ENCODE data around the gene PIEZO2. TPM values are rescaled to one million over a fixed set of nuclear protein-coding genes. Genes with fewer than 3 reads are reported as not detected.
"Not testable (repeated sequence)": the region's sequence is repeated elsewhere in the genome, so short reads cannot be mapped to it uniquely, and the experiment has no call there.

Gene PIEZO2
- total RNA-seq, 1 donor from 2014 or later: 0.11 TPM

GRCh38 chr18:10671441-10671840 lies 477.9 kb downstream of the PIEZO2 start:
- intact Hi-C loops (cut with DNase I): no loop called here
- ATAC-seq (no peak), DNase-seq (ENCODE audit: missing footprints) (no peak)

DNA sequence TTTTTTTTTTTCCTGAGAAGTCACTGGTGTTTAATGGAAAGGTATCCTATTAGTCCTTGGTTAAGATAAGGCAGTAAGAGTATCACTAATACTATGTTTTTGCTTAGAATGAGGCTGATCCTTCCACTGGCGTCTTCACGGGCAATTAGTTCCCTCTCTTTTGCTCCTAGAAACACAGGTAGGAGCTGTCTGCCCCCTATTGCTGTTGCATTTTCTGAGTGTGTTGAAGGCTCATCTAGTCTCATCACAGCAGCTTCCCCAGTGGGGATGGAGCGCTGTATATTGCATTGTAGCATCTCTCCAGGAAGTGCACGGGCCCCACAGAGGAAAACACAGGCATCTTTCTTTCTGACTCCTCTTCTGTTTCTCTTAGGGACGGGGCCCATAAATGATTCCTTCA lies 478.5 kb downstream of the PIEZO2 start:
- intact Hi-C loops (cut with DNase I): no loop called here
- no peak for ATAC-seq
- no peak for DNase-seq (ENCODE audit: missing footprints)

DNA sequence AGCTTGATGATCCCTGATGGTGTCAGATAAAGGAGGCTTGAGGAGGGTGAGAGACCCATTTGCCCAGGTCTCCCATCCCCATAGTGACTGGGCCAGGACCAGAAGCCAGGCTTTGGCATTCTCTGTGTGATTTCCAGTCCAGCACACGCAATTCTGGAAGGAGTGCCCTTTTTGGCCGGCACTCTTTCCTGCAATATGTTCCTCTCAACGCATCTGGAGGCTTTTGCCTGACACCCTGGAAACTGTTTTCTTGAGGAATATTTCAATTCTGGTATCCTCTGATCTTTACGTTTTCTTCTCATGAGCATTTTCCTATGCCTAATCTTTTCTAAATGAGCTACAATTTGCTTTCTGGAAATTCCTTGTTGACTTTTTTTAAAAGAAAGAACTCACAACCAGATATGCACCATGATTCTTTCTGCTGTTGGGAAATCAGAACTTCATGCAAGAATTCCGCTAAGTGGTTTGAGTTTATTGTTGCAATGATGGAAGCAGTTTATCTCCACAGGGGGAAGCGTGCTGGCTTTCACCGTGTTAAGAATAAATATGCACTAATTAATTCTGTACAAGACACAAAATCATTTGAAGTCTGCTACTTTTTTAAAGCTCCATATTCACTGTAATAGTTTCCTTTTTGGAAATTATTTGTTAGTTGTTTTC lies 479.8 kb downstream of the PIEZO2 start:
- intact Hi-C loops (cut with DNase I): no loop called here
- DNase-seq (ENCODE audit: missing footprints) (no peak), ATAC-seq (no peak)

DNA sequence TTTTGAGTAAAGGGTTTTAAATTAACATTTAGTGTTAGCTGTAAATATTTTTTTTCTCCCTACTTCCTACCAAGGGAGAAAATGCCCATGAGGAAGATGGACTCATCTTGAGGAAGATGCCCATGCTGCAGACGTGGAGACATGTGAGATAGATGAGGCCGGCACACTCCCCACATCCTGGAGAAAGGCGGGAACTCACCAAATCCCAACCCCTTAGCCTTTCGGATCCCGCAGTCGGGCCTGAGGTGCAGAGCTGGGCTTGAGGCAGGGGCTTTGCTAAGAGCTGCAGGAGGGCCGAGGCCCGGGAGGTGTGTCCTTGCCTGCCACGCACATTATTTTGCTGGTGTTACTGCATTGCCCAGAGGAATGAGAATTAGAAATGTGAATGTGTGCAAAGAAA lies 485.6 kb downstream of the PIEZO2 start:
- DNase-seq (ENCODE audit: missing footprints): no peak
- intact Hi-C loops (cut with DNase I): no loop called here
- no peak for ATAC-seq

DNA sequence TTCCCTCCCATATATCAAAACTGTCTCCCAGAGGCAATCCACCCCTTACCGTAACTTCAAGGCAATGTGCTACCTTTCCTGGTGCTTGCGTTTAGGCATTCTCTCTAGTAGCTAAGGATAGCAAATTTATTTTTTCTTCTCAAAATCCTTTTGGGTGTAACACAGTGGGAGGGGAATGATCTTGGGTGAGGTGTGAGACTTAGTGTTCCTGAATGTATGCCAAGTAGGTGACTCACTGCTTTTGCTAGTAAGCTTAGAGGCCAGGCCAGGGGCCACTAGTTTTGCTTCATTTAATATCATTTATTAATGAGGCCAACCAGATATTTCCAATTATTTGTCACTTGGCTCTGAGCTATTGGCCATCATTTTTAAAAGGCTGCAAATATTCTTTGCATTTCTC lies 488.1 kb downstream of the PIEZO2 start:
- ATAC-seq (no peak), DNase-seq (ENCODE audit: missing footprints) (no peak)
- intact Hi-C loops (cut with DNase I): no loop called here

GRCh38 chr18:10660179-10660884 lies 489.0 kb downstream of the PIEZO2 start:
- DNase-seq (ENCODE audit: missing footprints): peak; percentile 63
- peak; percentile 59 for ATAC-seq
- intact Hi-C loops (cut with DNase I): no loop called here

GRCh38 chr18:10659594-10659993 lies 489.8 kb downstream of the PIEZO2 start:
- ATAC-seq (no peak), DNase-seq (ENCODE audit: missing footprints) (no peak)
- intact Hi-C loops (cut with DNase I): no loop called here

DNA sequence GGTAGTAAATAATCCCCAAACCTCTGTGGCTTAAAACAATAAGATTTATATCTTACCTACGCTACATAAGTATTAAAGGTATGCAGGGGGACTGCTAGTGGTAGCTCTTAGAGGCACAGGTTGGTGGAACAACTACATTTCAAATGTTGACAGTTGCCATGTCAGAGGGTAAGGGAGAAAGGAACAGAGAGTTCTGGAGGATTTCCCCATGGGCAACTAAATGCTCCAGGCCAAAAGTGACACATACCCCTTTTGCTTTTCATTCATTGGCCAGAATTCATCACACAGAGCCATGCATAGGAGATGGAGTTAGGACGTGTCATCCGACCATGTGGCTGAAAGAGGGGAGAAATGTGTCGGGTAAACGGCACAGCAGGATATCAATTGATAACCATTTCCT lies 490.4 kb downstream of the PIEZO2 start:
- DNase-seq (ENCODE audit: missing footprints) (no peak), ATAC-seq (no peak)
- intact Hi-C loops (cut with DNase I): no loop called here

GRCh38 chr18:10644003-10644402 lies 505.4 kb downstream of the PIEZO2 start:
- DNase-seq (ENCODE audit: missing footprints); ATAC-seq; intact Hi-C loops (cut with DNase I): not testable (repeated sequence)

DNA sequence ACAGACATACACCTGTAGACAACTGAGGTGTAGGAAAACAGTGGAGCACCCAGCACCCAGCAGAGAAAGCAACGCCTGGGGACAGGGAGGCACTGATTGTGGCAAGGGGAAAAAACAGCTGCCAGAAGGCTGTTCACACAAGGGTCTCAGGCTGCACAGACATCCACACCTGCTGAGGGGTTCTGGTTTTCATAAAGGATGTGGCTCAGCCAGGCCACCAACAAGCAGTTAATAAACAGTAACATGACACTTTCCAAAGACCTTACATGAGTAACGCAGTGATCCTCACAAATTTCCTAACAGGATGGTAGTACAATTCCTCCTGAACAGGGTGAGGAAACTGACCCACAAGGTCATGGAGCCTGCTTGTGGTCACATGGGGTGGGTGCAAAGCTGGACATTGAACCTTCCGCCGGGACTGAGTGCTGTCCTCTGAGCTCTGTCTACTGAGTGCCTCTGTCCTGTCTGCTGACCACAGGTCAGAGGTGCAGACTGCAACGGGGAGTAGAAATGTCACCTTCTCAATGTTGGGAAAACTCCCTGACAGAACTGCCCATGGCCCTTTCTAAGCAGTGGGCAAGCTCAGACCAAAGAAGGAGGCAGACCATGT lies 506.3 kb downstream of the PIEZO2 start:
- DNase-seq (ENCODE audit: missing footprints); ATAC-seq; intact Hi-C loops (cut with DNase I): not testable (repeated sequence)

GRCh38 chr18:10638539-10638885 lies 510.9 kb downstream of the PIEZO2 start:
- intact Hi-C loops (cut with DNase I); ATAC-seq; DNase-seq (ENCODE audit: missing footprints): not testable (repeated sequence)

- ATAC-seq; intact Hi-C loops (cut with DNase I); DNase-seq (ENCODE audit: missing footprints): not testable (repeated sequence)
Measured at GRCh38 chr18:10637858-10638538, 511.4 kb downstream of the PIEZO2 start.

GRCh38 chr18:10629076-10629475 lies 520.3 kb downstream of the PIEZO2 start:
- intact Hi-C loops (cut with DNase I); ATAC-seq; DNase-seq (ENCODE audit: missing footprints): not testable (repeated sequence)

DNA sequence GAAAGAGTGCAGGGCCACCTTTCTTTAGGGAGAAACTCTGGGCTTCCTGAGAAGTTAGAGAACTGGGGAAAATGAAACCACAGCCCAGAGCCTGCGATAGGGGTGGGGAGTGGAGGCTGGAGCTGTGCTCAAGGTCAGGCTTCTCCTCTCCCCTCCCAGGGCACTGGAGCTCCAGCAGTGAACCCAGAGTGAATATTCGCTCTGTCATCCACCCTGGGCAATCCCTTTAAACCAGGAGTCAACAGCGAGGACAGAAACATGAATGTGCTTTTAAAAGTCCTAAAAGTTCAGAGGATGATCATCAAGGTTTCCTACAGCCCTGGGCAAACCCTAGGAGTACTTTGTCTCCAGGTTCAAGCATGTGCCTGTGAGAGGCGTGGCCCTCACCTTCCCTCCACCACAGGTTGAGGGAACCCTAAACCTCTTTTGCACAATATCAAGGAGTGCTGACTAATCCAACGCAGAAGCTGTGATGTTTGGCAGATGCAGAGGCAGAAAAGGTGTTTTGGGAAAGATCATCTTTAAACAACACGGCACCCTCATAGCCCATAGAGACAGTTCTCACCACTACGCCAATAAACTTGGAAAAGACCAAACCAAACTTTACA lies 522.7 kb downstream of the PIEZO2 start:
- intact Hi-C loops (cut with DNase I); DNase-seq (ENCODE audit: missing footprints); ATAC-seq: not testable (repeated sequence)

DNA sequence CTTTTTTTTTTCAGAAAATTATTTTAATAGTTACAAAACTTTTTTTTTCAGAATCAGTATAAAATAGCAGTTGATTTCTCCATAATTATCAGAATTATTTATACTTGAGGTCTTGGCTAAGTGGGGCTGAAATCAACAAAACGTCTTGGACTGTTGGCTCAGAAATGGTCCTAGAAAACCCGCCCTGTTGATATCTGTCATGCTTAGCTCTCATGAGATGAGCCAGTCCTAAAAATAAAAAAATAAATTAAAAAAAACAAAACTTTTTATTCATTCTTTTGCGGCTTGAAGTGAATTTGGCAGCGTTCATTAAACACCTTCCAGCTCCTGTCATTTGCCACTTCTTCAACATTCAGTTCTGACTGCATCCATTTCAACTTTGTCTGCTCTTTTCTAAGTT lies 525.8 kb downstream of the PIEZO2 start:
- intact Hi-C loops (cut with DNase I); DNase-seq (ENCODE audit: missing footprints); ATAC-seq: not testable (repeated sequence)

- DNase-seq (ENCODE audit: missing footprints); ATAC-seq; intact Hi-C loops (cut with DNase I): not testable (repeated sequence)
Measured at GRCh38 chr18:10622982-10623381, 526.4 kb downstream of the PIEZO2 start.

- ATAC-seq; intact Hi-C loops (cut with DNase I); DNase-seq (ENCODE audit: missing footprints): not testable (repeated sequence)
Measured at GRCh38 chr18:10620670-10621329, 528.6 kb downstream of the PIEZO2 start.
